DND-41 (cell line): ENCODE measurements around the gene ANTXR2.

Experiments
- CTCF ChIP-seq: IDR thresholded peaks from 2 replicates; pipeline ENCODE4 v1.5.1; 2012; ENCODE audit warnings: borderline replicate concordance, low read length, moderate library complexity, mild to moderate bottlenecking; ENCODE audit not compliant: poor library complexity, severe bottlenecking; ENCODE audit errors: extremely low read depth
- EZH2 ChIP-seq: IDR thresholded peaks from 3 replicates; pipeline ENCODE4 v1.6.1; 2012; ENCODE audit warnings: borderline replicate concordance, low read depth, mild to moderate bottlenecking, moderate library complexity, low read length, inconsistent platforms; ENCODE audit not compliant: severe bottlenecking

GRCh38 chr4:80081566-80081965 lies 8.5 kb upstream of the ANTXR2 start:
- TF ChIP-seq CTCF = no peak
- TF ChIP-seq EZH2 = no peak
